K562 (cell line): Measurements from ENCODE around the gene PQBP1. TPM values are rescaled to one million over a fixed set of nuclear protein-coding genes. Genes with fewer than 3 reads are reported as not detected.

ENCODE experiments used
- CBX3 ChIP-seq, 2 experiments: IDR thresholded peaks; 1 replicate in 1 of 2; 2 replicates in 1 of 2; pipeline ENCODE4 v1.6.1; 2012; ENCODE audit warnings: inconsistent platforms in 2 of 2, low read length in 2 of 2, borderline replicate concordance in 1 of 2, control low read depth in 1 of 2
- CBX5 ChIP-seq: IDR thresholded peaks from 2 replicates; pipeline ENCODE4 v1.6.1; 2014; ENCODE audit warnings: low read depth, borderline replicate concordance
- CREM ChIP-seq: IDR thresholded peaks from 2 replicates; pipeline ENCODE4 v1.6.1; 2014; ENCODE audit warnings: antibody characterized with exemption, low read depth
- E2F4 ChIP-seq: sonication (generic); formaldehyde crosslinking; IDR thresholded peaks from 2 replicates; pipeline ENCODE4 v1.8.0; 2022; ENCODE audit warnings: mild to moderate bottlenecking, low read depth, missing genetic modification reagents
- ETV6 ChIP-seq, 3 experiments: fragments of 150-350 bp in 1 of 3; sonication (generic) in 1 of 3; formaldehyde crosslinking in 1 of 3; IDR thresholded peaks; 2 replicates each; pipeline versions ENCODE4 v1.6.1 to v1.8.0; 2014 to 2022; ENCODE audit warnings: borderline replicate concordance in 2 of 3, low read depth in 2 of 3, antibody characterized with exemption in 1 of 3, low read length in 1 of 3, mild to moderate bottlenecking in 1 of 3, missing genetic modification reagents in 1 of 3
- GABPA ChIP-seq: fragments of 200-800 bp; sonication (Bioruptor generic); conservative IDR thresholded peaks from 2 replicates; pipeline ENCODE4 v1.6.1; 2016; ENCODE audit warnings: low read depth, missing genetic modification characterization, missing compliant biosample characterization
- KDM1A ChIP-seq, 2 experiments: fragments of 450-650 bp; IDR thresholded peaks; 2 replicates each; pipeline ENCODE4 v1.6.1; 2016; ENCODE audit warnings: mild to moderate bottlenecking in 2 of 2
- KLF1 ChIP-seq: fragments of 450-650 bp; IDR thresholded peaks from 2 replicates; pipeline ENCODE4 v1.6.1; 2016; ENCODE audit warnings: missing genetic modification characterization, missing compliant biosample characterization
- NFIC ChIP-seq: fragments of 450-650 bp; IDR thresholded peaks from 2 replicates; pipeline ENCODE4 v1.6.1; 2017; ENCODE audit warnings: mild to moderate bottlenecking, inconsistent platforms
- STAT6 ChIP-seq: sonication (generic); formaldehyde crosslinking; IDR thresholded peaks from 2 replicates; pipeline ENCODE4 v1.8.1; 2023; ENCODE audit warnings: mild to moderate bottlenecking, missing genetic modification reagents
- TCF3 ChIP-seq: sonication (generic); formaldehyde crosslinking; IDR thresholded peaks from 2 replicates; pipeline ENCODE4 v1.4.0; 2020; ENCODE audit warnings: mild to moderate bottlenecking, missing genetic modification reagents
- polyA plus RNA-seq, 8 experiments: library from polyadenylated mRNA; depleted of rRNA in 4 of 8; stranded (reverse) in 5 of 8; unstranded in 3 of 8; fragments of >200 nt; fragmentation: Nextera tagmentation in 2 of 8; fragmentation: Illumina TruSeq in 1 of 8; extraction: Ambion mirVana in 2 of 8; extraction: Trizol in 1 of 8; gene quantifications; 2 replicates each; pipeline versions ENCODE4 v1.2.1 to v1.2.3, GENCODE V29; 2011 to 2014; ENCODE audit warnings: inconsistent platforms in 1 of 8, missing spikeins in 1 of 8
- total RNA-seq, 7 experiments: library from RNA; depleted of rRNA in 6 of 7; stranded (reverse); fragments of >200 nt in 6 of 7; fragmentation: Illumina TruSeq in 2 of 7; extraction: Trizol in 2 of 7; gene quantifications; 2 replicates each; pipeline versions ENCODE4 v1.2.1 to v1.2.3, GENCODE V29; 2011 to 2021; ENCODE audit warnings: low replicate concordance in 1 of 7

PQBP1 gene
- total and polyA plus RNA-seq, 9 of the 15 experiments (the other 6 are each of a cell fraction or from before 2014, with no cell fraction given), result 41.3 to 262 (median 112) TPM

GRCh38 chrX:48942895-48943294 lies 45.2 kb downstream of the PQBP1 start (continued):
- TF ChIP-seq TCF3 (CRISPR knock-in tag) (no peak), CBX3 (IDR thresholded peaks at IDR 0.05; ENCODE audit: borderline replicate concordance in 1 of 2, low read length in 2 of 2) (peak in 1 of 2 experiments; percentile 28; a peak in 1 of 3 replicates), KDM1A (IDR thresholded peaks at IDR 0.05) (peak; percentile 70 to 88), STAT6 (CRISPR knock-in tag) (no peak), CBX5 (no peak), KLF1 (tag) (no peak), ETV6 (IDR thresholded peaks at IDR 0.05; ENCODE audit: borderline replicate concordance in 1 of 2, low read depth in 2 of 2, low read length in 1 of 2) (no peak), ETV6 (CRISPR knock-in tag; IDR thresholded peaks at IDR 0.05; ENCODE audit: borderline replicate concordance) (no peak), CREM (no peak), GABPA (tag) (no peak), NFIC (no peak), E2F4 (CRISPR knock-in tag) (no peak)
